ENCODE data around the gene HMGN5.

The HMGN5 gene

GRCh38 chrX:81201671-81202455, at the start of gene HMGN5, which contains the start of gene SH3BGRL:
HMGN5 (minus strand) TSS chrX:81201913; CDS start chrX:81121549, 80,364 bp downstream.
SH3BGRL (plus strand) TSS chrX:81202102; CDS start chrX:81202201, 99 bp downstream.
- DNase-seq: peak; percentile 59

GRCh38 chrX:81241753-81242152, 40.0 kb upstream of the HMGN5 start:
- no peak for DNase-seq

GRCh38 chrX:81240701-81241331, 39.1 kb upstream of the HMGN5 start:
- DNase-seq: no peak

GRCh38 chrX:81238166-81238565, 36.5 kb upstream of the HMGN5 start:
- DNase-seq: no peak

GRCh38 chrX:81237516-81237915, 35.8 kb upstream of the HMGN5 start:
- DNase-seq: no peak

- no peak for DNase-seq
Measured at GRCh38 chrX:81232218-81232617, 30.5 kb upstream of the HMGN5 start.

- DNase-seq: no peak
Measured at GRCh38 chrX:81231476-81231875, 29.8 kb upstream of the HMGN5 start.

- no peak for DNase-seq
Measured at GRCh38 chrX:81229901-81230300, 28.2 kb upstream of the HMGN5 start.

- no peak for DNase-seq
Measured at GRCh38 chrX:81229229-81229628, 27.5 kb upstream of the HMGN5 start.

GRCh38 chrX:81215685-81216084, 14.0 kb upstream of the HMGN5 start:
- DNase-seq: no peak

GRCh38 chrX:81208916-81209315, 7.2 kb upstream of the HMGN5 start:
- DNase-seq: no peak

GRCh38 chrX:81206476-81206875, 4.8 kb upstream of the HMGN5 start:
- DNase-seq: no peak

GRCh38 chrX:81205551-81205950, 3.8 kb upstream of the HMGN5 start:
- DNase-seq: no peak

- DNase-seq: no peak
Measured at GRCh38 chrX:81202943-81203342, 1.2 kb upstream of the HMGN5 start.

- no peak for DNase-seq
Measured at GRCh38 chrX:81202456-81202819, 725 bp upstream of the HMGN5 start.

GRCh38 chrX:81201071-81201470, 642 bp downstream of the HMGN5 start:
- DNase-seq: no peak

- peak; percentile 57 for DNase-seq
Measured at GRCh38 chrX:81195712-81196111, 6.0 kb downstream of the HMGN5 start.

GRCh38 chrX:81195259-81195658, 6.5 kb downstream of the HMGN5 start:
- DNase-seq: no peak

GRCh38 chrX:81174286-81174685, 27.4 kb downstream of the HMGN5 start:
- no peak for DNase-seq

GRCh38 chrX:81168391-81168790, 33.3 kb downstream of the HMGN5 start:
- no peak for DNase-seq

- DNase-seq: peak; percentile 78
Measured at GRCh38 chrX:81121513-81122363, 80.0 kb downstream of the HMGN5 start.

GRCh38 chrX:81120936-81121371, 80.8 kb downstream of the HMGN5 start:
- no peak for DNase-seq

- DNase-seq: no peak
Measured at GRCh38 chrX:81120258-81120935, 81.3 kb downstream of the HMGN5 start.

Measured in activated CD4-positive, CD25-positive, alpha-beta regulatory T cell treated with anti-CD3 and anti-CD28 coated beads, Interleukin-2, amount 50 U/mL, for 72 hours (primary cell).